KOPT-K1 (cell line): ENCODE results near the gene RAPGEF6.
"Not testable (repeated sequence)": the region's sequence is repeated elsewhere in the genome, so short reads cannot be mapped to it uniquely, and the experiment has no call there.

Experiments used
- H3K27ac ChIP-seq: fragments of 200-600 bp; sonication (generic); 2 replicates; pipeline ENCODE4 v1.5.1; 2016; ENCODE audit warnings: antibody characterized with exemption, mild to moderate bottlenecking, low read depth, low read length; ENCODE audit not compliant: poor library complexity, severe bottlenecking
- H3K36me3 ChIP-seq: fragments of 200-600 bp; sonication (generic); 2 replicates; pipeline ENCODE4 v1.5.1; 2017; ENCODE audit warnings: antibody characterized with exemption, mild to moderate bottlenecking, low read length, moderate library complexity; ENCODE audit not compliant: insufficient read depth
- H3K9me3 ChIP-seq: fragments of 200-600 bp; sonication (generic); 2 replicates; pipeline ENCODE4 v1.5.1; 2017; ENCODE audit warnings: antibody characterized with exemption, low read length, mild to moderate bottlenecking; ENCODE audit not compliant: insufficient read depth, poor library complexity, severe bottlenecking

Gene RAPGEF6

GRCh38 chr5:131381777-131382176, 253.3 kb downstream of the RAPGEF6 start:
- peaks cover 27% of the 10 kb centered on the region for H3K36me3 ChIP-seq
- H3K27ac ChIP-seq: peak overlapping the region; percentile 68
- H3K9me3 ChIP-seq: no peaks in the 10 kb centered on the region

GRCh38 chr5:131381021-131381420, 254.0 kb downstream of the RAPGEF6 start:
- Histone ChIP-seq H3K36me3 (peaks cover 19% of the 10 kb centered on the region), H3K27ac (peak overlapping the region; percentile 68), H3K9me3 (no peaks in the 10 kb centered on the region)

GRCh38 chr5:131380238-131380637, 254.8 kb downstream of the RAPGEF6 start:
- Histone ChIP-seq H3K36me3 (peaks cover 11% of the 10 kb centered on the region), H3K27ac (peak overlapping the region; percentile 68)
- not testable (repeated sequence) for H3K9me3 ChIP-seq

GRCh38 chr5:131379723-131380122, 255.3 kb downstream of the RAPGEF6 start:
- Histone ChIP-seq H3K27ac (peak overlapping the region; percentile 68), H3K36me3 (peaks cover 6% of the 10 kb centered on the region), H3K9me3 (no peaks in the 10 kb centered on the region)

- Histone ChIP-seq H3K36me3 (no peaks in the 10 kb centered on the region; the same call in 1 of the 2 replicates), H3K9me3 (no peaks in the 10 kb centered on the region), H3K27ac (peak overlapping the region; percentile 68)
Observed at GRCh38 chr5:131378721-131379541, 256.1 kb downstream of the RAPGEF6 start.

- Histone ChIP-seq H3K27ac (peak overlapping the region; percentile 29), H3K36me3 (no peaks in the 10 kb centered on the region; the same call in 1 of the 2 replicates), H3K9me3 (no peaks in the 10 kb centered on the region)
Observed at GRCh38 chr5:131377785-131378325, 257.2 kb downstream of the RAPGEF6 start.

GRCh38 chr5:131377346-131377745, 257.7 kb downstream of the RAPGEF6 start:
- no peaks in the 10 kb centered on the region for H3K9me3 ChIP-seq
- H3K27ac ChIP-seq: peak overlapping the region; percentile 29
- no peaks in the 10 kb centered on the region; the same call in 1 of the 2 replicates for H3K36me3 ChIP-seq

GRCh38 chr5:131375351-131375750, 259.7 kb downstream of the RAPGEF6 start:
- H3K9me3 ChIP-seq: no peaks in the 10 kb centered on the region
- peak overlapping the region; percentile 8 for H3K27ac ChIP-seq
- no peaks in the 10 kb centered on the region; the same call in 1 of the 2 replicates for H3K36me3 ChIP-seq
